Left colon (tissue), 2 donors: ENCODE results near the gene GPRASP2. TPM values are rescaled to one million over a fixed set of nuclear protein-coding genes. Genes with fewer than 3 reads are reported as not detected.
"Not testable (repeated sequence)": the region's sequence is repeated elsewhere in the genome, so short reads cannot be mapped to it uniquely, and the experiment has no call there.

Source experiments
- ATAC-seq: fragments of 200-7000 bp; cut with Tn5 transposase; one replicate; pipeline ENCODE4 v1.9.1; 2020; ENCODE audit warnings: mild to moderate bottlenecking, moderate library complexity
- DNase-seq, 2 donors: peaks; one replicate each; pipeline ENCODE4 v3.0.0-alpha.2; 2020
- intact Hi-C, 2 donors: fragments of 100-400 bp; cut with DNase I in 1 of 2; cut with micrococcal nuclease in 1 of 2; formaldehyde crosslinking; loops; one replicate each; pipeline versions ENCODE4 v1.11.2 to v1.14.0; 2022; cut with DNase I, micrococcal nuclease
- long read RNA-seq: library from polyadenylated mRNA; unstranded; transcript quantifications from one replicate; pipeline ENCODE4 v2.0.0, GENCODE V29; 2021
- total RNA-seq, 2 donors: library from RNA; stranded (reverse); fragmentation: NEBNext Ultra II Directional; extraction: Animal tissue kit (Norgen Biotek cat#: 25700); gene quantifications; one replicate each; pipeline ENCODE4 v1.2.1, GENCODE V29; 2021
- donor health status: DM: no; HTN: no; CAD: no.
- donor health status: DM: yes; HTN: yes; CAD: no.

GPRASP2 gene
- 1 to 10 TPM; 1.5 to 4.4 TPM for total RNA-seq
- long read RNA-seq, partial matches to known transcripts = 1 of 4 reads
- long read RNA-seq, other reads (novel, unspliced or antisense) = 2 of 4 reads

GRCh38 chrX:102712216-102712966 is at the start of gene GPRASP2:
TSS of gene GPRASP2 (plus strand) at chrX:102712448. CDS start at chrX:102714870, 2,422 bp downstream.
- intact Hi-C loops = no loop called here
- ATAC-seq (peak; percentile 87), DNase-seq (peak; percentile 29 to 55)

GRCh38 chrX:102663820-102664219 is 48.4 kb upstream of the GPRASP2 start:
- DNase-seq, intact Hi-C loops, ATAC-seq: not testable (repeated sequence)

- ATAC-seq, intact Hi-C loops, DNase-seq: not testable (repeated sequence)
These were observed 45.2 kb upstream of the GPRASP2 start for GRCh38 chrX:102667034-102667433.

- ATAC-seq (no peak), DNase-seq (no peak)
- intact Hi-C loops = no loop called here
These were observed 42.7 kb upstream of the GPRASP2 start for GRCh38 chrX:102669526-102669925.

- no peak for ATAC-seq
- no peak for DNase-seq
These were observed 39.4 kb upstream of the GPRASP2 start for GRCh38 chrX:102672856-102673255.

GRCh38 chrX:102677479-102677878 is 34.8 kb upstream of the GPRASP2 start:
- ATAC-seq, intact Hi-C loops, DNase-seq: not testable (repeated sequence)

More at GRCh38 chrX:102672856-102673255, 39.4 kb upstream of the GPRASP2 start:
- intact Hi-C loops = no loop called here

GRCh38 chrX:102684772-102685520 is 27.3 kb upstream of the GPRASP2 start:
- DNase-seq (no peak), ATAC-seq (no peak)
- intact Hi-C loops = no loop called here

GRCh38 chrX:102694749-102695148 is 17.5 kb upstream of the GPRASP2 start:
- intact Hi-C loops = no loop called here
- DNase-seq = no peak
- ATAC-seq = no peak

- intact Hi-C loops = no loop called here
- DNase-seq = no peak
- no peak for ATAC-seq
These were observed 15.9 kb upstream of the GPRASP2 start for GRCh38 chrX:102696306-102696705.

- DNase-seq (no peak), ATAC-seq (no peak)
- intact Hi-C loops = no loop called here
These were observed 14.8 kb upstream of the GPRASP2 start for GRCh38 chrX:102697494-102697893.

GRCh38 chrX:102708900-102709299 is 3.3 kb upstream of the GPRASP2 start:
- intact Hi-C loops = no loop called here
- DNase-seq (no peak), ATAC-seq (no peak)

- intact Hi-C loops = no loop called here
- DNase-seq (no peak), ATAC-seq (no peak)
These were observed 404 bp upstream of the GPRASP2 start for GRCh38 chrX:102711872-102712215.

- intact Hi-C loops = no loop called here
These were observed 855 bp downstream of the GPRASP2 start for GRCh38 chrX:102712981-102713625.

GRCh38 chrX:102714994-102715393 is 2.7 kb downstream of the GPRASP2 start:
- DNase-seq (no peak), ATAC-seq (no peak)
- intact Hi-C loops = no loop called here

More at GRCh38 chrX:102712981-102713625, 855 bp downstream of the GPRASP2 start:
- ATAC-seq (peak; percentile 86), DNase-seq (peak; percentile 41 to 48)

GRCh38 chrX:102715967-102716366 is 3.7 kb downstream of the GPRASP2 start:
- intact Hi-C loops = no loop called here
- DNase-seq (no peak), ATAC-seq (no peak)

GRCh38 chrX:102720237-102721168 is 8.3 kb downstream of the GPRASP2 start, which contains the start of gene GPRASP3:
TSS of gene GPRASP3 (plus strand) at chrX:102720743. CDS start at chrX:102748996, 28,253 bp downstream.
- ATAC-seq (peak; percentile 99), DNase-seq (peak; percentile 79 to 80)
- intact Hi-C loops = no loop called here

- intact Hi-C loops, DNase-seq: not testable (repeated sequence)
- peak; percentile 25 for ATAC-seq
These were observed 8.9 kb downstream of the GPRASP2 start for GRCh38 chrX:102721169-102721506.

- intact Hi-C loops = no loop called here
- no peak for DNase-seq
- no peak for ATAC-seq
These were observed 11.2 kb downstream of the GPRASP2 start for GRCh38 chrX:102723456-102723855.
